Activated T-helper 1 cell treated with anti-CD3 and anti-CD28 coated beads, Interleukin-2, amount 50 U/mL, for 16 hours (primary cell): ENCODE results near the gene ARL6IP5.

Experiments
- DNase-seq, 2 donors: peaks; one replicate each; pipeline ENCODE4 v3.0.0-alpha.2; 2020; ENCODE audit warnings: low read depth in 1 of 2, low spot score in 1 of 2

The ARL6IP5 gene

GRCh38 chr3:69116162-69116561 is 31.4 kb downstream of the ARL6IP5 start:
- DNase-seq, result no peak

GRCh38 chr3:69116897-69117296 is 32.2 kb downstream of the ARL6IP5 start:
- no peak for DNase-seq

GRCh38 chr3:69118555-69118954 is 33.8 kb downstream of the ARL6IP5 start:
- no peak for DNase-seq

GRCh38 chr3:69119138-69119537 is 34.4 kb downstream of the ARL6IP5 start:
- DNase-seq, result no peak

GRCh38 chr3:69119681-69120080 is 34.9 kb downstream of the ARL6IP5 start:
- no peak for DNase-seq

- DNase-seq, result peak; percentile 65 to 67
Observed at GRCh38 chr3:69120879-69121464, 36.2 kb downstream of the ARL6IP5 start.

- DNase-seq, result no peak
Observed at GRCh38 chr3:69121513-69121912, 36.8 kb downstream of the ARL6IP5 start.

- DNase-seq, result no peak
Observed at GRCh38 chr3:69121950-69122349, 37.2 kb downstream of the ARL6IP5 start.

GRCh38 chr3:69122403-69122802 is 37.7 kb downstream of the ARL6IP5 start, which contains the start of gene LMOD3:
Gene LMOD3, minus strand, starts transcription at chr3:69122595. Its CDS starts 209 bp downstream, at chr3:69122386.
- DNase-seq, result no peak

- DNase-seq, result no peak
Observed at GRCh38 chr3:69126216-69126615, 41.5 kb downstream of the ARL6IP5 start.

- DNase-seq, result no peak
Observed at GRCh38 chr3:69126999-69127398, 42.3 kb downstream of the ARL6IP5 start.

- no peak for DNase-seq
Observed at GRCh38 chr3:69128509-69128908, 43.8 kb downstream of the ARL6IP5 start.

- no peak for DNase-seq
Observed at GRCh38 chr3:69129531-69129930, 44.8 kb downstream of the ARL6IP5 start.

GRCh38 chr3:69130689-69131088 is 46.0 kb downstream of the ARL6IP5 start:
- no peak for DNase-seq

GRCh38 chr3:69137005-69137404 is 52.3 kb downstream of the ARL6IP5 start:
- DNase-seq, result no peak

- no peak for DNase-seq
Observed at GRCh38 chr3:69137412-69137811, 52.7 kb downstream of the ARL6IP5 start.

GRCh38 chr3:69141313-69141712 is 56.6 kb downstream of the ARL6IP5 start:
- DNase-seq, result no peak

- DNase-seq, result no peak
Observed at GRCh38 chr3:69142090-69142489, 57.4 kb downstream of the ARL6IP5 start.

GRCh38 chr3:69142797-69143454 is 58.2 kb downstream of the ARL6IP5 start:
- no peak for DNase-seq

GRCh38 chr3:69143612-69144011 is 58.9 kb downstream of the ARL6IP5 start:
- DNase-seq, result no peak

GRCh38 chr3:69144631-69145245 is 60.0 kb downstream of the ARL6IP5 start:
- DNase-seq, result no peak

GRCh38 chr3:69145688-69146087 is 61.0 kb downstream of the ARL6IP5 start:
- no peak for DNase-seq

GRCh38 chr3:69149586-69149985 is 64.8 kb downstream of the ARL6IP5 start:
- no peak for DNase-seq
